Peyer's patch (tissue), 4 donors: ENCODE results near the gene RNF13.

ENCODE experiments used
- CTCF ChIP-seq, 6 experiments: fragments of 450-650 bp in 4 of 6; fragments of 200-600 bp in 2 of 6; sonication (generic) in 1 of 6; IDR thresholded peaks; one replicate each; pipeline ENCODE4 v1.5.1; 2017 to 2019; ENCODE audit warnings: antibody characterized with exemption in 6 of 6, mild to moderate bottlenecking in 3 of 6, moderate library complexity in 1 of 6
- POLR2A ChIP-seq, 2 donors: fragments of 450-650 bp; IDR thresholded peaks; one replicate each; pipeline ENCODE4 v1.5.1; 2017; ENCODE audit warnings: antibody characterized with exemption in 2 of 2, mild to moderate bottlenecking in 2 of 2, moderate library complexity in 2 of 2

- TF ChIP-seq CTCF (IDR thresholded peaks at IDR 0.05) (no peak), POLR2A (IDR thresholded peaks at IDR 0.05) (no peak)
These were observed 134.2 kb downstream of the RNF13 start for GRCh38 chr3:149947231-149947630.
